ENCODE measurements around the gene MAEA. TPM values are rescaled to one million over a fixed set of nuclear protein-coding genes. Genes with fewer than 3 reads are reported as not detected.

MAEA gene
- polyA plus RNA-seq, 1 experiment, result 73.3 TPM

DNA sequence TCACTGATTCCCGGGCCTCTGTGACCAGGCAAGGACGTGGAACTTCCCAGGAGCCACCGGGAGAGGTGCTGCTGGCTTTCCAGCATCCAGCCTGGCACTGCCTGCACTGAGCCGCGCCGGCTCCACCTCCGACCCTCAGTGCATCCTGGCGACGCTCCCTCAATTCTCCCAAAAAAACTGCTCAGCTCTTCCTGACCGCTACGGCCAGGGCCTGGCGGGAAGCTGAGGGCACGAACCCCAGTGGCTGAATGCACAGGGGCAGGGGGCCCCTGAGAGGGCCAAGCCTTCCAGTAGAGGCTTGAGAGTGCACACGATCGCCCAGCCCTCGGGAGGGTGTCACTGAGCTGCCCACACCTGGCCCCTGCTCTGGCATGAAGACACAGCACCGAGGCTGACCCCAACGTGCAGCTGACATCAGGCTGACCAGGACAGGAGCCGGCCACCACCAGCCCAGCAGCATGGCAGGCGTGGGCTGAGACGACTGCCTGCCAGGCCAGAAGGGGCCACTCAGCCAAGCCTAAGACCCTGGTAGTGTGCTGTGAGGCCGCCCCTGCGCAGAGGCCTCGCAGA is 47.7 kb upstream of the MAEA start:
- TF ChIP-seq, protein P1, sequence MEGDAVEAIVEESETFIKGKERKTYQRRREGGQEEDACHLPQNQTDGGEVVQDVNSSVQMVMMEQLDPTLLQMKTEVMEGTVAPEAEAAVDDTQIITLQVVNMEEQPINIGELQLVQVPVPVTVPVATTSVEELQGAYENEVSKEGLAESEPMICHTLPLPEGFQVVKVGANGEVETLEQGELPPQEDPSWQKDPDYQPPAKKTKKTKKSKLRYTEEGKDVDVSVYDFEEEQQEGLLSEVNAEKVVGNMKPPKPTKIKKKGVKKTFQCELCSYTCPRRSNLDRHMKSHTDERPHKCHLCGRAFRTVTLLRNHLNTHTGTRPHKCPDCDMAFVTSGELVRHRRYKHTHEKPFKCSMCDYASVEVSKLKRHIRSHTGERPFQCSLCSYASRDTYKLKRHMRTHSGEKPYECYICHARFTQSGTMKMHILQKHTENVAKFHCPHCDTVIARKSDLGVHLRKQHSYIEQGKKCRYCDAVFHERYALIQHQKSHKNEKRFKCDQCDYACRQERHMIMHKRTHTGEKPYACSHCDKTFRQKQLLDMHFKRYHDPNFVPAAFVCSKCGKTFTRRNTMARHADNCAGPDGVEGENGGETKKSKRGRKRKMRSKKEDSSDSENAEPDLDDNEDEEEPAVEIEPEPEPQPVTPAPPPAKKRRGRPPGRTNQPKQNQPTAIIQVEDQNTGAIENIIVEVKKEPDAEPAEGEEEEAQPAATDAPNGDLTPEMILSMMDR (IDR thresholded peaks at IDR 0.05; ENCODE audit: low read depth, low read length), result no peak
- CTCF ChIA-PET, result no interaction called here
- no peaks in the 10 kb centered on the region; the same call in 1 of the 2 replicates for H3K9me3 ChIP-seq (ENCODE audit: control insufficient read depth, insufficient read depth, low read length)
- no peak overlapping the region for H3K27ac ChIP-seq (ENCODE audit: low read depth, low read length)
- H3K27me3 ChIP-seq (ENCODE audit: control insufficient read depth, insufficient read depth, low read length), result no peaks in the 10 kb centered on the region
- POLR2A ChIA-PET, result no interaction called here
- no peak overlapping the region for H3K4me3 ChIP-seq (ENCODE audit: low read depth, low read length)
- DNase-seq (ENCODE audit: low read depth, low spot score), result no peak

DNA sequence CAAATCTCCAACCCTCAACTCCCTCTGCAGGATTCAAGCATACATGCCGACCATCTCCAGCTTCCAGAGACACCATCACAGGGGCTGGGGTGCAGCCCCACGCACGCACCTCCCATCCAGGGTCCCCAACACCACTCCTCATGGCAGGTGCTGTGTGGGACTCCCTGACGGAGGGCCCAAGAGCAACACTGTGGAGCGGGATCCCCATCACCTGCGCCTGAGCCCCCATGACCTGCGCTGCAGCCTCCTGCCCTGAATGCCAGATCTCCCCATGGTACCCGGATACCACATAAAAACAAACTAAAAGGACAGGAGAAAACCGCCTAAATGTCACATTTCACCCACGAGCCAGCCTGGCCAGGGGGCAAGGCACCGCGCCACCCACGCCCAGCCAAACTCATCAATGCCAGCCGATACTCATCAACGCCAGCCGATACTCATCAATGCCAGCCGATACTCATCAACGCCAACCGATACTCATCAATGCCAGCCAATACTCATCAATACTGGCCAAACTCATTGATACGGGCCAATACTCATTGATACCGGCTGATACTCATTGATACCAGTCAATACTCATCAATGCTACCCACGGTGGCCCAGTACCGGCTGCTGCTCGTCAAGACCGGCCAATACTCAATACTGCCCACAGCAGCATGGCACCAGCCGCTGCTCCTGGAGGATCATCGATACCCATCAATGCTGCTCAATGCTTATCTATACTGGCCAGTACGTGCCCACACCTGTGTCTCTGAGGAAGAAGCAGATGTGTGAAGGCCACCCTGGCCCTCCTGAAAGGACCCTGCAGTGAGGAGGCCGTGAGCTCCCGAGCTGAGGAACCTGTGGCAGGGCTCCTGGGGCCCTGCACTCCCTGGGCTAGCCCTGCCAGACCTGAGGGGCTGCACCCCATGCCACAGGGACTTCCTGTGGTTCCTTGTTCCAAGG is 46.9 kb upstream of the MAEA start:
- Histone ChIP-seq H3K4me3 (ENCODE audit: low read depth, low read length) (no peak overlapping the region), H3K9me3 (ENCODE audit: control insufficient read depth, insufficient read depth, low read length) (no peaks in the 10 kb centered on the region; the same call in 1 of the 2 replicates), H3K27me3 (ENCODE audit: control insufficient read depth, insufficient read depth, low read length) (no peaks in the 10 kb centered on the region), H3K27ac (ENCODE audit: low read depth, low read length) (no peak overlapping the region)
- DNase-seq (ENCODE audit: low read depth, low spot score), result no peak
- CTCF ChIA-PET, result no interaction called here
- POLR2A ChIA-PET, result no interaction called here
- TF ChIP-seq, protein P1 (IDR thresholded peaks at IDR 0.05; ENCODE audit: low read depth, low read length), result no peak

DNA sequence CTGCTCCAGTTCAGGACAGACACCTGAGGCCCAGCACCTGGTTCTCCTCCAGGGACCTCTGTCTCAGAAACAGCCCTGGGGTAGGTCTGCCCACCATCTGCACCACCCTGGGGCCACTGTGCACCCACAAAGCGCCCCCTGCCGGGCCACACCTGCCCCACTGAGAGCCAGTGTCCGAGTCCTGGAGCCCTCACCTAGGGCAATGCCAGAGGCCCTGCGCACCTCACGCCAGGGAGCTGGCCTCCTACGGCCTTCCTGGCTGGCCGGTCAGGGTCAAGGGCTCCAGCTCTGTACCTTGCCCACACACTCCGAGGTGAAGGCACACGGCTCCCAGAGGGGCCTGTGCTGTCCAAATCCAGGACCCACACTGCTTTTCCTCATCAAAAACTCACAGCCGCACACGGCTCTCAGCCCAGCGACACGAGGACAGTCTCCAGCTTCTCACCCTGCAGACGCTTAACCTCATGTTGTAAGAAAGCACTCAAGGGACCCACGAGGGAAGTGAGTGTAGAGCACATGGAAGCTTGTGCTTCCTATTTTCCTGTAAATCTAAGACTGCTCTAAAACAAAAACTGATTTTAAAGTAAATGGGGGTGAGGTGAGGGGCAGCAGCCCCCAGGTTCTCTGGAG is 46.1 kb upstream of the MAEA start:
- ChIA-PET CTCF (no interaction called here), POLR2A (no interaction called here)
- H3K27me3 ChIP-seq (ENCODE audit: control insufficient read depth, insufficient read depth, low read length), result no peaks in the 10 kb centered on the region
- TF ChIP-seq, protein P1 (IDR thresholded peaks at IDR 0.05; ENCODE audit: low read depth, low read length), result no peak
- DNase-seq (ENCODE audit: low read depth, low spot score), result no peak
- no peak overlapping the region for H3K4me3 ChIP-seq (ENCODE audit: low read depth, low read length)
- no peak overlapping the region for H3K27ac ChIP-seq (ENCODE audit: low read depth, low read length)
- no peaks in the 10 kb centered on the region; the same call in 1 of the 2 replicates for H3K9me3 ChIP-seq (ENCODE audit: control insufficient read depth, insufficient read depth, low read length)

DNA sequence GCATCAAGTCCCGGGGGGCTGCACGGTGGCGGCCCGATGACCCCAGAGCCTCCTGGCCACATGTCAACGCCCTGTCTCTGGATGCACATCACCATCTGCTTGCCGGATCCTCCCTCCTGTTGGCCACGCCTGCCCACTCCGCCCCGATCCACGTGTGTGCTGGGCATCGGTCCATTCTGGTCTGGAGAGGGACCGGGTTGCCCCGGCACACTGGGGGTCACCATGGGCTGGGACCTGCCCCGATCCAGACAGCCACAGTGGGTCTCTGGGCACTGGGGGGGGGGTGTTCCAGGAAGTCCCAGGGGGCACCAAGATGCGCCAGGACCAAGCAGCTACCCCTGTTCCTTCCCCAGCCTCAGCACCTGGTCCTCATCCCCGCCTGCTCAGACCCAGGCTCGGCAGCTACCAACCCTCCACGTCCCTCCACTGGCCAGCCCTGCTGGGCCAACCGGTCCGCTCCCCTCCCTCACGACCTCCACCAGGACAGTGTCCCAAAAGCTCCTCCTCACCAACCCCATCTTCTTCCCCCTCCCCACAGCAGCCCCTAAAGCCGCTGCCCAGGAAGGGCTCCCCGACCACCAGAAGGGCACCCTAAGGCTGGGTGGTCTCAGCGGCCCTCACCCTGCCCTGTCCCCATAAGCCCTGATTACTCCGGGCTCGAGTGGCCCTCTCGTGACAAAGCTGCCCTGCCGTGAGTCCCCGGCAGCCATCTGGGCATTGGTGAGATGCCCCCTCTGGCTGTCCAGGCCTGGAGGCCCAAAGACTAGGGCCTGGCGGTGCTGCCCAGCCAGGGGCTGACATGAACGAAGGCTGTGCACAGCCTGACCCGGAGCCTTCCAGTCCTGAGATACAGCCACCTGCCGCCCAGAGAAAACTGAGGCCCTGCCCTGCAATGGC is 45.4 kb upstream of the MAEA start:
- Histone ChIP-seq H3K4me3 (ENCODE audit: low read depth, low read length) (no peak overlapping the region), H3K9me3 (ENCODE audit: control insufficient read depth, insufficient read depth, low read length) (no peaks in the 10 kb centered on the region; the same call in 1 of the 2 replicates), H3K27me3 (ENCODE audit: control insufficient read depth, insufficient read depth, low read length) (no peaks in the 10 kb centered on the region), H3K27ac (ENCODE audit: low read depth, low read length) (no peak overlapping the region)
- POLR2A ChIA-PET, result no interaction called here
- CTCF ChIA-PET, result no interaction called here
- no peak for DNase-seq (ENCODE audit: low read depth, low spot score)
- TF ChIP-seq, protein P1 (IDR thresholded peaks at IDR 0.05; ENCODE audit: low read depth, low read length), result no peak
